RKO (cell line): ENCODE measurements around the gene SIMC1.

Source experiments
- DNase-seq: peaks from one replicate; pipeline ENCODE4 v3.0.0-alpha.2; 2016; ENCODE audit warnings: low spot score

The SIMC1 gene

GRCh38 chr5:176364765-176365350, 126.6 kb downstream of the SIMC1 start:
- no peak for DNase-seq

- DNase-seq, result no peak
Observed at GRCh38 chr5:176365351-176366231, 127.4 kb downstream of the SIMC1 start, which contains the start of gene ARL10. Gene ARL10 (plus strand): TSS chr5:176365487. CDS start chr5:176365564, 77 bp downstream.

GRCh38 chr5:176366232-176366894, 128.1 kb downstream of the SIMC1 start:
- no peak for DNase-seq

GRCh38 chr5:176368726-176369125, 130.5 kb downstream of the SIMC1 start:
- no peak for DNase-seq

- no peak for DNase-seq
Observed at GRCh38 chr5:176369934-176370711, 131.9 kb downstream of the SIMC1 start.

GRCh38 chr5:176371621-176372539, 133.7 kb downstream of the SIMC1 start:
- DNase-seq, result no peak

- no peak for DNase-seq
Observed at GRCh38 chr5:176373100-176373818, 135.0 kb downstream of the SIMC1 start.

GRCh38 chr5:176379881-176380280, 141.7 kb downstream of the SIMC1 start:
- DNase-seq, result no peak

- DNase-seq, result no peak
Observed at GRCh38 chr5:176381423-176381822, 143.2 kb downstream of the SIMC1 start.

- no peak for DNase-seq
Observed at GRCh38 chr5:176381979-176382378, 143.8 kb downstream of the SIMC1 start.

GRCh38 chr5:176382721-176383120, 144.5 kb downstream of the SIMC1 start:
- DNase-seq, result no peak

GRCh38 chr5:176383248-176383905, 145.2 kb downstream of the SIMC1 start:
- no peak for DNase-seq

GRCh38 chr5:176383961-176384360, 145.7 kb downstream of the SIMC1 start:
- no peak for DNase-seq

- DNase-seq, result no peak
Observed at GRCh38 chr5:176384366-176384930, 146.2 kb downstream of the SIMC1 start.

- no peak for DNase-seq
Observed at GRCh38 chr5:176384991-176385390, 146.8 kb downstream of the SIMC1 start.

GRCh38 chr5:176386491-176386890, 148.3 kb downstream of the SIMC1 start:
- DNase-seq, result no peak

GRCh38 chr5:176387384-176387925, 149.2 kb downstream of the SIMC1 start:
- no peak for DNase-seq

GRCh38 chr5:176388003-176388443, 149.8 kb downstream of the SIMC1 start:
- peak; percentile 73 for DNase-seq
